Endothelial cell of umbilical vein (primary cell): ENCODE measurements around the gene MLYCD. TPM values are rescaled to one million over a fixed set of nuclear protein-coding genes. Genes with fewer than 3 reads are reported as not detected.

Source experiments
- BruUV-seq: library from RNA; stranded (reverse); fragments of 400-500 nt; replicated peaks from 2 replicates; lab custom pipeline; 2021; lab: Mats Ljungman, UMichigan
- CTCF ChIA-PET: fragments of 300-600, 350-600 bp; sonication (Branson Sonifier 250); formaldehyde crosslinking; loops from one replicate; lab custom pipeline; 2021; ENCODE audit warnings: antibody characterized with exemption, inconsistent platforms; lab: Charles Lee
- POLR2A ChIA-PET: fragments of 300-600, 350-600 bp; sonication (Branson Sonifier 250); formaldehyde crosslinking; loops from one replicate; lab custom pipeline; 2021; ENCODE audit warnings: antibody characterized with exemption, inconsistent platforms; lab: Charles Lee
- DNase-seq: peaks from one replicate; pipeline ENCODE4 v3.0.0-alpha.2; 2011; ENCODE audit warnings: low read depth, low spot score
- FAIRE-seq: peaks from 2 replicates; lab custom pipeline; 2011; peaks lifted over from hg19 to GRCh38; lab: Jason Lieb, UNC
- H2AFZ ChIP-seq: 2 replicates; pipeline ENCODE4 v1.6.0; 2012; ENCODE audit warnings: low read depth, low read length, control low read depth, inconsistent platforms
- H3K27ac ChIP-seq: 2 replicates; pipeline ENCODE4 v1.5.1; 2011; ENCODE audit warnings: low read depth, mild to moderate bottlenecking, control low read depth, low read length, moderate library complexity; ENCODE audit not compliant: insufficient read depth
- H3K27me3 ChIP-seq, 2 experiments: 2 replicates each; pipeline versions ENCODE4 v1.6.0 to v1.6.1; 2011; ENCODE audit warnings: low read length in 2 of 2, mixed read lengths in 1 of 2; ENCODE audit not compliant: control insufficient read depth in 2 of 2, insufficient read depth in 2 of 2
- H3K36me3 ChIP-seq, 2 experiments: 2 replicates in 1 of 2; 3 replicates in 1 of 2; pipeline ENCODE4 v1.5.1; 2011; ENCODE audit warnings: low read length in 2 of 2, mild to moderate bottlenecking in 1 of 2, moderate library complexity in 1 of 2; ENCODE audit not compliant: control insufficient read depth in 2 of 2, insufficient read depth in 2 of 2; ENCODE audit errors: extremely low read depth in 1 of 2
- H3K4me1 ChIP-seq: 3 replicates; pipeline ENCODE4 v1.5.1; 2011; ENCODE audit warnings: mild to moderate bottlenecking, low read length; ENCODE audit not compliant: control insufficient read depth, insufficient read depth; ENCODE audit errors: extremely low read depth
- H3K4me2 ChIP-seq: 2 replicates; pipeline ENCODE4 v1.6.1; 2011; ENCODE audit warnings: low read length, control low read depth, mixed read lengths; ENCODE audit not compliant: insufficient read depth
- H3K4me3 ChIP-seq, 3 experiments: fragments of 200-600 bp in 1 of 3; sonication (generic), shearing (Covaris generic) in 1 of 3; replicated peaks in 1 of 3; 2 replicates each; pipeline ENCODE4 v1.5.1; 2011 to 2016; ENCODE audit warnings: control low read depth in 3 of 3, low read length in 3 of 3, mild to moderate bottlenecking in 2 of 3, inconsistent platforms in 1 of 3, low read depth in 1 of 3, moderate library complexity in 1 of 3; ENCODE audit not compliant: insufficient read depth in 1 of 3
- H3K79me2 ChIP-seq: 2 replicates; pipeline ENCODE4 v1.6.0; 2012; ENCODE audit warnings: low read length, inconsistent platforms; ENCODE audit not compliant: control insufficient read depth, insufficient read depth
- H3K9ac ChIP-seq: replicated peaks from 2 replicates; pipeline ENCODE3; 2011; ENCODE audit warnings: low read length, control low read depth; ENCODE audit not compliant: insufficient read depth; ENCODE audit errors: extremely low read depth
- H3K9me1 ChIP-seq: replicated peaks from 3 replicates; pipeline ENCODE4 v1.6.0; 2011; ENCODE audit warnings: mild to moderate bottlenecking, low read length; ENCODE audit not compliant: control insufficient read depth, insufficient read depth; ENCODE audit errors: extremely low read depth
- H3K9me3 ChIP-seq: replicated peaks from 2 replicates; pipeline ENCODE4 v1.5.1; 2012; ENCODE audit warnings: low read length, inconsistent platforms; ENCODE audit not compliant: control insufficient read depth, insufficient read depth
- H4K20me1 ChIP-seq: replicated peaks from 2 replicates; pipeline ENCODE3; 2011; ENCODE audit warnings: mild to moderate bottlenecking, low read length; ENCODE audit not compliant: control insufficient read depth, insufficient read depth; ENCODE audit errors: extremely low read depth
- GATA2 ChIP-seq: IDR thresholded peaks from 2 replicates; pipeline ENCODE4 v1.7.0; 2011; ENCODE audit warnings: low read depth, mild to moderate bottlenecking, moderate library complexity, mixed read lengths, low read length; ENCODE audit not compliant: insufficient read length, insufficient read depth
- POLR2A ChIP-seq: IDR thresholded peaks from 2 replicates; pipeline ENCODE4 v1.6.1; 2012; ENCODE audit warnings: low read depth, mild to moderate bottlenecking, control low read depth, low read length
- dilution Hi-C: fragments of 300-500 bp; cut with MboI; formaldehyde crosslinking; loops from one replicate; pipeline ENCODE4 v1.15.0; 2019; ENCODE audit warnings: low sequenced_read_pairs; ENCODE audit not compliant: extremely low pct_ligation_motif_present
- intact Hi-C: fragments of 100-400 bp; cut with micrococcal nuclease; formaldehyde crosslinking; loops from one replicate; pipeline ENCODE4 v1.10.0; 2022
- polyA plus RNA-seq, 4 experiments: library from polyadenylated mRNA; depleted of rRNA in 3 of 4; stranded (reverse) in 3 of 4; unstranded in 1 of 4; fragments of >200 nt; gene quantifications; 2 replicates each; pipeline versions ENCODE4 v1.2.1 to v1.2.3, GENCODE V29; 2011 to 2012; ENCODE audit warnings: missing spikeins in 1 of 4
- total RNA-seq: library from RNA; stranded (reverse); gene quantifications from 2 replicates; pipeline ENCODE4 v1.2.3, GENCODE V29; 2021

MLYCD gene
- total and polyA plus RNA-seq, 2 donors (not counting 3 experiments of a cell fraction or from before 2014, with no cell fraction given), result 2.0 to 3.4 TPM

- no peak overlapping the region for H2AFZ ChIP-seq
- POLR2A ChIA-PET, result no interaction called here
- H3K4me1 ChIP-seq, result no peaks in the 10 kb centered on the region
- no peaks in the 10 kb centered on the region for H3K27me3 ChIP-seq
- FAIRE-seq (no peak), DNase-seq (no peak)
- no peaks in the 10 kb centered on the region for H3K79me2 ChIP-seq
- dilution Hi-C loops, result no loop called here
- no peaks in the 10 kb centered on the region for H4K20me1 ChIP-seq
- no peaks in the 10 kb centered on the region for H3K9me3 ChIP-seq
- no peak overlapping the region for H3K9ac ChIP-seq
- no peak for TF ChIP-seq GATA2
- no peak for TF ChIP-seq POLR2A
- intact Hi-C loops, result no loop called here
- H3K9me1 ChIP-seq, result no peaks in the 10 kb centered on the region
- no peak overlapping the region for H3K4me2 ChIP-seq
- CTCF ChIA-PET, result interaction anchor here (1.2 kb wide), 1 partner anchor 23 kb away, joined by 3 read pairs; no protein-coding TSS in a partner anchor
- H3K27ac ChIP-seq, result no peak overlapping the region
- BruUV-seq, result no TSS peak
- no peak overlapping the region for H3K4me3 ChIP-seq
- H3K36me3 ChIP-seq, result no peaks in the 10 kb centered on the region
Observed at GRCh38 chr16:83932955-83933673, 34.2 kb downstream of the MLYCD start.

GRCh38 chr16:83933885-83934683, 35.2 kb downstream of the MLYCD start:
- H4K20me1 ChIP-seq, result no peaks in the 10 kb centered on the region
- DNase-seq, result no peak
- H3K9ac ChIP-seq, result no peak overlapping the region
- no peaks in the 10 kb centered on the region for H3K27me3 ChIP-seq
- ChIA-PET POLR2A (no interaction called here), CTCF (interaction anchor here (1.2 kb wide), 1 partner anchor 22 kb away, joined by 3 read pairs; no protein-coding TSS in a partner anchor)
- H3K79me2 ChIP-seq, result no peaks in the 10 kb centered on the region
- no TSS peak for BruUV-seq
- FAIRE-seq, result no peak
- H3K4me2 ChIP-seq, result no peak overlapping the region
- no peak for TF ChIP-seq POLR2A
- dilution Hi-C loops, result no loop called here
- no peaks in the 10 kb centered on the region for H3K36me3 ChIP-seq
- intact Hi-C loops, result no loop called here
- H3K9me3 ChIP-seq, result no peaks in the 10 kb centered on the region
- no peak overlapping the region for H3K27ac ChIP-seq
- no peaks in the 10 kb centered on the region for H3K9me1 ChIP-seq
- H3K4me1 ChIP-seq, result peaks cover under 1% of the 10 kb centered on the region
- no peak overlapping the region for H3K4me3 ChIP-seq
- no peak overlapping the region for H2AFZ ChIP-seq
